Caco-2 (cell line): ENCODE results near the gene CHORDC1. TPM values are rescaled to one million over a fixed set of nuclear protein-coding genes. Genes with fewer than 3 reads are reported as not detected.
"Not testable (repeated sequence)": the region's sequence is repeated elsewhere in the genome, so short reads cannot be mapped to it uniquely, and the experiment has no call there.

ENCODE experiments used
- BruUV-seq: library from RNA; stranded (reverse); fragments of 400-500 nt; replicated peaks from 2 replicates; lab custom pipeline; 2021; lab: Mats Ljungman, UMichigan
- CTCF ChIA-PET: fragments of 300-600 bp; sonication (Branson Sonifier 250); formaldehyde crosslinking; loops from one replicate; lab custom pipeline; 2022; ENCODE audit warnings: antibody characterized with exemption; lab: Charles Lee
- POLR2A ChIA-PET: fragments of 300-600 bp; sonication (Branson Sonifier 250); formaldehyde crosslinking; loops from one replicate; lab custom pipeline; 2022; ENCODE audit warnings: antibody characterized with exemption; lab: Charles Lee
- DNase-seq, 2 experiments: peaks; one replicate each; pipeline versions ENCODE4 v3.0.0 to v3.0.0-alpha.2; 2020 to 2022
- H3K27me3 ChIP-seq: replicated peaks from 2 replicates; pipeline ENCODE4 v1.6.0; 2011; ENCODE audit warnings: low read length; ENCODE audit not compliant: control insufficient read depth, insufficient read depth
- H3K36me3 ChIP-seq: 2 replicates; pipeline ENCODE4 v1.5.1; 2011; ENCODE audit warnings: low read length; ENCODE audit not compliant: control insufficient read depth, insufficient read depth
- H3K4me1 ChIP-seq: fragments of 250-450 bp; sonication (Bioruptor Pico); 2 replicates; pipeline ENCODE4 v1.5.1; 2020; ENCODE audit warnings: mild to moderate bottlenecking
- H3K4me3 ChIP-seq: 2 replicates; pipeline ENCODE4 v1.5.1; 2011; ENCODE audit warnings: low read depth, mild to moderate bottlenecking, control low read depth, low read length
- H3K9me3 ChIP-seq: fragments of 250-450 bp; sonication (Bioruptor Pico); 2 replicates; pipeline ENCODE4 v1.5.1; 2020; ENCODE audit warnings: mild to moderate bottlenecking, moderate library complexity
- H3K27ac Mint-ChIP-seq: one replicate; pipeline ENCODE4 v1.8.0; 2022; ENCODE audit warnings: mixed read lengths; ENCODE audit not compliant: unreplicated experiment
- H3K27me3 Mint-ChIP-seq: one replicate; pipeline ENCODE4 v1.8.0; 2022; ENCODE audit warnings: mixed read lengths; ENCODE audit not compliant: insufficient read depth, unreplicated experiment
- H3K36me3 Mint-ChIP-seq: one replicate; pipeline ENCODE4 v1.8.0; 2022; ENCODE audit warnings: mild to moderate bottlenecking, mixed read lengths; ENCODE audit not compliant: insufficient read depth, unreplicated experiment
- H3K4me1 Mint-ChIP-seq: one replicate; pipeline ENCODE4 v1.8.0; 2022; ENCODE audit warnings: low read depth, mixed read lengths; ENCODE audit not compliant: unreplicated experiment
- H3K4me3 Mint-ChIP-seq: one replicate; pipeline ENCODE4 v1.8.0; 2022; ENCODE audit warnings: mild to moderate bottlenecking, moderate library complexity, mixed read lengths; ENCODE audit not compliant: unreplicated experiment
- H3K9me3 Mint-ChIP-seq: one replicate; pipeline ENCODE4 v1.8.0; 2022; ENCODE audit warnings: mixed read lengths; ENCODE audit not compliant: unreplicated experiment
- CTCF ChIP-seq, 2 experiments: fragments of 200-600 bp in 1 of 2; IDR thresholded peaks; 1 replicate in 1 of 2; 2 replicates in 1 of 2; pipeline versions ENCODE4 v1.5.1 to v1.8.0; 2011 to 2022; ENCODE audit warnings: antibody characterized with exemption in 1 of 2, control low read depth in 1 of 2, inconsistent platforms in 1 of 2, low read depth in 1 of 2, low read length in 1 of 2, mild to moderate bottlenecking in 1 of 2, moderate library complexity in 1 of 2; ENCODE audit not compliant: insufficient read depth in 1 of 2, severe bottlenecking in 1 of 2, unreplicated experiment in 1 of 2
- intact Hi-C: fragments of 100-400 bp; cut with micrococcal nuclease; formaldehyde crosslinking; loops from one replicate; pipeline ENCODE4 v1.10.0; 2022; ENCODE audit not compliant: unreplicated experiment
- total RNA-seq: library from RNA; stranded (reverse); gene quantifications from 2 replicates; pipeline ENCODE4 v1.2.3, GENCODE V29; 2022

CHORDC1 gene
- total RNA-seq, 1 experiment from 2014 or later: 194 TPM

DNA sequence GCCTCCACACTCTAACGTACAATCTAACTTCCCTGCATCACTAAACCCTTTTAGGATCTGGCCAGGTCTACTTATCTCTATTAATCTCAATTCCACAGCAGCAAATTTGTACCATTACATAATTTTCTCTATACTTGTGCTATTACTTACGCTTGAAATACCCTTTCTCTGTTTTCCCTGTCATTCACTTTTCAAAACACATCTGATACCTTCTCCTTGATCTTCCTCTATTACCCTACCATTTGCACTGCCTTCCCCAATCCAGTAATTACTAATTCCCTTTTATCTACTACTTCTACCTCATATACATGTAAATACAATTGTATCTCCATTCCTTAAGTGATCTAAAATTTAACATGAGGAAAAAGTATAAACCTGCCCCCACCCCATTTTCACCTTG is 14.0 kb downstream of the CHORDC1 start:
- CTCF ChIA-PET: no interaction called here
- Histone ChIP-seq H3K9me3 (no peaks in the 10 kb centered on the region), H3K4me3 (no peak overlapping the region), H3K4me1 (0 out of 2 replicates have a peak, but pooled peaks cover 4% of the 10 kb centered on the region), H3K36me3 (no peaks in the 10 kb centered on the region; the same call in 1 of the 2 replicates), H3K27me3 (no peaks in the 10 kb centered on the region)
- no peak overlapping the region for H3K4me3 Mint-ChIP-seq
- no peak for TF ChIP-seq CTCF (IDR thresholded peaks at IDR 0.05; ENCODE audit: insufficient read depth in 1 of 2, low read depth in 1 of 2, low read length in 1 of 2, severe bottlenecking in 1 of 2, unreplicated experiment in 1 of 2)
- H3K27me3 Mint-ChIP-seq: no peaks in the 10 kb centered on the region
- intact Hi-C loops: loop anchor here (1.0 kb wide), 1 partner anchor 8 kb away; no protein-coding TSS in a partner anchor
- no peak for DNase-seq
- H3K9me3 Mint-ChIP-seq: no peaks in the 10 kb centered on the region
- BruUV-seq: no TSS peak
- H3K4me1 Mint-ChIP-seq: peaks cover 7% of the 10 kb centered on the region
- peak overlapping the region; percentile 3 for H3K27ac Mint-ChIP-seq
- POLR2A ChIA-PET: no interaction called here
- peaks cover 87% of the 10 kb centered on the region for H3K36me3 Mint-ChIP-seq

DNA sequence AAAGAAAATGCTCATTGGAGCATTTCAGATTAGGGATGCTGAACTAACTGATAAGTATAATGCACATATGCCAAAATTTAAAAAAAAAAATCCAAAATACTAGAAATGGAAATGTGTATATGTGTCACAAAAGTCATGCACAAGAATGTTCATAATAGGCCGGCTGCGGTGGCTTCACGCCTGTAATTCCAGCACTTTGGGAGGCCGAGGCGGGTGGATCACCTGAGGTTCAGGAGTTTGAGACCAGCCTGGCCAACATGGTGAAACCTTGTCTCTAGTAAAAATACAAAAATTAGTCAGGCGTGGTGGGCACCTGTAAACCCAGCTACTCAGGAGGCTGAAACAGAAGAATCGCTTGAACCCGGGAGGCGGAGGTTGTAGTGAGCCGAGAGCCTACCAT is 14.9 kb downstream of the CHORDC1 start:
- H3K4me3 Mint-ChIP-seq, intact Hi-C loops, H3K36me3 ChIP-seq, H3K27me3 ChIP-seq, H3K4me1 Mint-ChIP-seq, H3K4me3 ChIP-seq, H3K9me3 Mint-ChIP-seq, H3K27me3 Mint-ChIP-seq, CTCF ChIA-PET, H3K27ac Mint-ChIP-seq, POLR2A ChIA-PET, BruUV-seq, H3K9me3 ChIP-seq, DNase-seq, H3K4me1 ChIP-seq: not testable (repeated sequence)
- H3K36me3 Mint-ChIP-seq: peaks cover 87% of the 10 kb centered on the region

- Mint-ChIP-seq H3K9me3 (no peaks in the 10 kb centered on the region), H3K27me3 (no peaks in the 10 kb centered on the region), H3K4me1 (peaks cover 7% of the 10 kb centered on the region), H3K4me3 (no peak overlapping the region), H3K27ac (peak overlapping the region; percentile 28), H3K36me3 (peaks cover 89% of the 10 kb centered on the region)
- Histone ChIP-seq H3K4me1 (no peaks in the 10 kb centered on the region), H3K4me3 (no peak overlapping the region), H3K36me3 (no peaks in the 10 kb centered on the region; the same call in 1 of the 2 replicates), H3K9me3 (no peaks in the 10 kb centered on the region), H3K27me3 (no peaks in the 10 kb centered on the region)
- CTCF ChIA-PET: interaction anchor here (0.7 to 1.4 kb wide), 2 partner anchors 8 to 15 kb away, joined by 3 to 4 read pairs; no protein-coding TSS in a partner anchor
- BruUV-seq: no TSS peak
- intact Hi-C loops: loop anchor here (1.0 to 2.0 kb wide), 4 partner anchors 11 to 254 kb away; no protein-coding TSS in a partner anchor
- TF ChIP-seq CTCF (IDR thresholded peaks at IDR 0.05; ENCODE audit: insufficient read depth in 1 of 2, low read depth in 1 of 2, low read length in 1 of 2, severe bottlenecking in 1 of 2, unreplicated experiment in 1 of 2): peak; percentile 94 to 97
- POLR2A ChIA-PET: no interaction called here
- peak in 1 of 2 experiments; percentile 63 for DNase-seq
Observed at GRCh38 chr11:90204832-90205646, 17.8 kb downstream of the CHORDC1 start.
